ENCODE measurements around the gene AGRN. TPM values are rescaled to one million over a fixed set of nuclear protein-coding genes. Genes with fewer than 3 reads are reported as not detected.
"Not testable (repeated sequence)": the region's sequence is repeated elsewhere in the genome, so short reads cannot be mapped to it uniquely, and the experiment has no call there.

The AGRN gene
- polyA plus RNA-seq, 1 donor from 2014 or later: 0.05 TPM

- H3K27me3 Mint-ChIP-seq, H3K9me3 Mint-ChIP-seq, H3K36me3 Mint-ChIP-seq: not testable (repeated sequence)
- H3K4me1 Mint-ChIP-seq: peaks cover 5 to 19% (median 11%) of the 10 kb centered on the region in 3 donors
- peak overlapping the region in 3 of 4 donors; percentile 63 to 83 (median 79) for H3K4me3 Mint-ChIP-seq
- H3K27ac Mint-ChIP-seq: peak overlapping the region in 1 of 3 donors; percentile 91
These were observed 2.3 kb upstream of the AGRN start for GRCh38 chr1:1017397-1018320.

- H3K27ac Mint-ChIP-seq: not testable (repeated sequence)
These were observed 1.6 kb upstream of the AGRN start for GRCh38 chr1:1018321-1018685.

GRCh38 chr1:1019122-1019999, 559 bp upstream of the AGRN start:
- Mint-ChIP-seq H3K9me3 (no peaks in the 10 kb centered on the region), H3K4me3 (peak overlapping the region; percentile 40 to 80 (median 73)), H3K4me1 (peaks cover 0 to 7% (median 2%) of the 10 kb centered on the region in 3 donors), H3K36me3 (no peaks in the 10 kb centered on the region), H3K27ac (peak overlapping the region in 2 of 3 donors; percentile 35 to 59), H3K27me3 (peaks cover 5% of the 10 kb centered on the region)

More at GRCh38 chr1:1018321-1018685, 1.6 kb upstream of the AGRN start:
- H3K36me3 Mint-ChIP-seq, H3K27me3 Mint-ChIP-seq, H3K9me3 Mint-ChIP-seq: not testable (repeated sequence)
- H3K4me3 Mint-ChIP-seq: peak overlapping the region in 1 of 4 donors; percentile 79
- peaks cover 2 to 16% (median 5%) of the 10 kb centered on the region in 3 donors for H3K4me1 Mint-ChIP-seq

- peak overlapping the region in 2 of 4 donors; percentile 45 to 63 for H3K4me3 Mint-ChIP-seq
These were observed 592 bp downstream of the AGRN start for GRCh38 chr1:1020415-1021009.

GRCh38 chr1:1021010-1021919, 1.3 kb downstream of the AGRN start:
- Mint-ChIP-seq H3K27ac (no peak overlapping the region), H3K36me3 (no peaks in the 10 kb centered on the region), H3K27me3 (peaks cover 5% of the 10 kb centered on the region), H3K4me3 (peak overlapping the region; percentile 30 to 63 (median 46)), H3K9me3 (no peaks in the 10 kb centered on the region), H3K4me1 (peaks cover 0 to 5% (median 2%) of the 10 kb centered on the region in 3 donors)

More at GRCh38 chr1:1020415-1021009, 592 bp downstream of the AGRN start:
- peaks cover 5% of the 10 kb centered on the region for H3K27me3 Mint-ChIP-seq
- peaks cover 0 to 5% (median 2%) of the 10 kb centered on the region in 3 donors for H3K4me1 Mint-ChIP-seq
- no peak overlapping the region for H3K27ac Mint-ChIP-seq
- no peaks in the 10 kb centered on the region for H3K36me3 Mint-ChIP-seq
- H3K9me3 Mint-ChIP-seq: no peaks in the 10 kb centered on the region

GRCh38 chr1:1021920-1022259, 2.0 kb downstream of the AGRN start:
- peaks cover 5% of the 10 kb centered on the region for H3K27me3 Mint-ChIP-seq
- peaks cover 0 to 5% (median 2%) of the 10 kb centered on the region in 3 donors for H3K4me1 Mint-ChIP-seq
- H3K36me3 Mint-ChIP-seq: no peaks in the 10 kb centered on the region
- H3K9me3 Mint-ChIP-seq: no peaks in the 10 kb centered on the region
- H3K4me3 Mint-ChIP-seq: peak overlapping the region in 1 of 4 donors; percentile 5
- H3K27ac Mint-ChIP-seq: peak overlapping the region in 2 of 3 donors; percentile 67 to 78

- Mint-ChIP-seq H3K4me3 (peak overlapping the region in 2 of 4 donors; percentile 5 to 58), H3K4me1 (peaks cover 0 to 2% (median 0%) of the 10 kb centered on the region in 3 donors), H3K27me3 (peaks cover 6% of the 10 kb centered on the region), H3K9me3 (no peaks in the 10 kb centered on the region), H3K27ac (peak overlapping the region in 2 of 3 donors; percentile 67 to 78), H3K36me3 (no peaks in the 10 kb centered on the region)
These were observed 2.5 kb downstream of the AGRN start for GRCh38 chr1:1022302-1023009.

GRCh38 chr1:1023700-1024099, 3.8 kb downstream of the AGRN start:
- H3K27me3 Mint-ChIP-seq: peaks cover 6% of the 10 kb centered on the region

GRCh38 chr1:1024149-1024770, 4.3 kb downstream of the AGRN start:
- Mint-ChIP-seq H3K36me3 (no peaks in the 10 kb centered on the region), H3K9me3 (no peaks in the 10 kb centered on the region), H3K27me3 (peaks cover 6% of the 10 kb centered on the region), H3K27ac (no peak overlapping the region), H3K4me3 (peak overlapping the region in 1 of 4 donors; percentile 45), H3K4me1 (no peaks in the 10 kb centered on the region)

More at GRCh38 chr1:1023700-1024099, 3.8 kb downstream of the AGRN start:
- Mint-ChIP-seq H3K4me1 (peaks cover 0 to 2% (median 0%) of the 10 kb centered on the region in 3 donors), H3K36me3 (no peaks in the 10 kb centered on the region), H3K9me3 (no peaks in the 10 kb centered on the region), H3K27ac (peak overlapping the region in 1 of 3 donors; percentile 78), H3K4me3 (peak overlapping the region in 1 of 4 donors; percentile 58)

- no peaks in the 10 kb centered on the region for H3K36me3 Mint-ChIP-seq
- H3K4me3 Mint-ChIP-seq: no peak overlapping the region
- H3K9me3 Mint-ChIP-seq: no peaks in the 10 kb centered on the region
- H3K27me3 Mint-ChIP-seq: peaks cover 6% of the 10 kb centered on the region
- no peak overlapping the region for H3K27ac Mint-ChIP-seq
- H3K4me1 Mint-ChIP-seq: no peaks in the 10 kb centered on the region
These were observed 5.1 kb downstream of the AGRN start for GRCh38 chr1:1024771-1025699.

GRCh38 chr1:1025730-1026129, 5.8 kb downstream of the AGRN start:
- H3K36me3 Mint-ChIP-seq: no peaks in the 10 kb centered on the region
- H3K4me3 Mint-ChIP-seq: no peak overlapping the region
- H3K9me3 Mint-ChIP-seq: no peaks in the 10 kb centered on the region
- no peak overlapping the region for H3K27ac Mint-ChIP-seq
- no peaks in the 10 kb centered on the region for H3K4me1 Mint-ChIP-seq
- peaks cover 6% of the 10 kb centered on the region for H3K27me3 Mint-ChIP-seq

All from IgD-negative memory B cell (primary cell).